Measurements from ENCODE around the gene NEK1. TPM values are rescaled to one million over a fixed set of nuclear protein-coding genes. Genes with fewer than 3 reads are reported as not detected.

The NEK1 gene
- total and polyA plus RNA-seq, 2 of the 13 experiments (the other 11 are each of a cell fraction or from before 2014, with no cell fraction given): 2.9 to 5.4 TPM

DNA sequence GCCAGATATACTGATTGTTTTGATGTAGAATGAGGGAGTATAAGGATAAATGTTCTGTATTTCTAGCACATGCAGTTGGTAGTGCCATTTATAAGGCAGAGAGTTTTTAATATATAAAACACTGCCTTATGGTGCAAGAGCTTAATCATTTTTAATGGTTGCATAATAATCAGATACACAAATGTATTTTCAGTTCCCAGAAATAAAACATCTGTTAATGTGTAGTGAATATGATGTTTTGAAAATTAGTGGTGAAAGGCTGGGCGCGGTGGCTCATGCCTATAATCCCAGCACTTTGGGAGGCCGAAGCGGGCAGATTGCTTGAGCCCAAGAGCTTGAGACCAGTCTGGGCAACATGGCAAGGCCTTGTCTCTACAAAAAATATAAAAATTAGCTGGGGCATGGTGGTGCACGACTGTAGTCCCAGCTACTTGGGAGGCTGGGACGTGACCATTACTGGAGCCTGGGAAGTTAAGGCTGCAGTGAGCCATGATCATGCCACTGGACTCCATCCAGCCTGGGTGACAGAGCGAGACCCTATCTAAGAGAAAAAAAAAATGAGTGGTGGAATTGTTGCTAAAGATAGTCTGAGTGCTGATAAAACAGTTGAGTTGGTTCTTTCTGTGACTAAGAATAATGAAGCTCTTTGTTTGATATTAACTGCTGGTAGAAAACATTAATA, 37.3 kb upstream of the NEK1 start (continued):
- TF ChIP-seq GATAD1 (CRISPR knock-in tag; IDR thresholded peaks at IDR 0.05) (no peak), NFE2 (CRISPR knock-in tag; IDR thresholded peaks at IDR 0.05) (no peak), PAX8 (CRISPR knock-in tag; IDR thresholded peaks at IDR 0.05; ENCODE audit: borderline replicate concordance) (no peak), ERF (CRISPR knock-in tag; IDR thresholded peaks at IDR 0.05) (no peak)
- TF ChIP-seq, protein P1, sequence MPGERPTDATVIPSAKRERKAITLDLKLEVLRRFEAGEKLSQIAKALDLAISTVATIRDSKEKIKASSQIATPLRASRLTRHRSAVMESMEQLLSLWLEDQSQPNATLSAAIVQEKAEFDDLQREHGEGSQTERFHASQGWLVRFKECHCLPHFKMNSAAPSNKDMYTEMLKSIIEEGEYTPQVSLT (CRISPR knock-in tag; IDR thresholded peaks at IDR 0.05; ENCODE audit: borderline replicate concordance, low read depth): no peak

DNA sequence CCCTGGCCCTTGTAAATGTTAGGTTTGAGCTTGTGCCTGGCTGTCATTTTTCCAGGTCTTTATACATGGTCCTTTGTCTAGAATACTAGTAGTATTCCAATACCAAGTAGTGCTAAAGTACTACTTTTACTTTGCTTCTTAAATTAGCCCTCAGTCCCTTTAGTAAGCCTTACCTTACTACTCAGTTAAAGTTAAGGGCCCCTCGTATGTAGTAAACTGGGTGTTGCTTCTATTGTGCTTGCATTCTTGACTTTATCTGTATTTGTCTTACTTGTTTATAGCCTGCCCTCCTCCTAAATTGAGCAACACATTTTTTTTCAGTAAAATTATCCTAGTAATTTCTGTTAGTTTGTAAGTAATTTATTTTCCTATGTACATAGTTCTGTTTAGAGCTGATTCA, 33.2 kb upstream of the NEK1 start:
- ChIA-PET CTCF (ENCODE audit: low intra/inter-chr PET ratio, low total read pairs) (no interaction called here), POLR2A (no interaction called here)
- in situ Hi-C loops (cut with HindIII; ENCODE audit: extremely low pct_ligation_motif_present, low pct_unique_long_range_greater_than_20kb) (no loop called here), intact Hi-C loops (cut with micrococcal nuclease; ENCODE audit: unreplicated experiment) (no loop called here)
- Histone ChIP-seq H3K36me3 (replicated peaks in 1 of 2; ENCODE audit: control insufficient read depth in 1 of 2, insufficient read depth in 2 of 2, low read length in 2 of 2) (peaks cover 1 to 3% of the 10 kb centered on the region in 2 experiments; a peak in 2 of 5 replicates), H3K27me3 (ENCODE audit: control insufficient read depth in 1 of 2, insufficient read depth in 2 of 2, low read length in 2 of 2) (no peaks in the 10 kb centered on the region), H3K9ac (ENCODE audit: insufficient read depth, low read depth, low read length) (no peak overlapping the region), H3K4me3 (replicated peaks in 1 of 3; ENCODE audit: insufficient read depth in 1 of 3, low read depth in 2 of 3, low read length in 3 of 3) (no peak overlapping the region), H2AFZ (ENCODE audit: low read length) (no peak overlapping the region), H3K79me2 (ENCODE audit: insufficient read depth, low read length) (no peaks in the 10 kb centered on the region), H3K4me2 (ENCODE audit: low read depth, low read length) (no peak overlapping the region), H3K9me3 (ENCODE audit: low read length) (no peaks in the 10 kb centered on the region), H4K20me1 (ENCODE audit: insufficient read depth, low read length) (0 out of 2 replicates have a peak, but pooled peaks cover under 1% of the 10 kb centered on the region), H3K27ac (ENCODE audit: extremely low read length, insufficient read depth, low read length) (no peak overlapping the region), H3K4me1 (ENCODE audit: insufficient read depth, low read length) (peaks cover 11% of the 10 kb centered on the region)
- no peak for TF ChIP-seq NFYC (CRISPR knock-in tag; IDR thresholded peaks at IDR 0.05)
- TF ChIP-seq, protein P2, sequence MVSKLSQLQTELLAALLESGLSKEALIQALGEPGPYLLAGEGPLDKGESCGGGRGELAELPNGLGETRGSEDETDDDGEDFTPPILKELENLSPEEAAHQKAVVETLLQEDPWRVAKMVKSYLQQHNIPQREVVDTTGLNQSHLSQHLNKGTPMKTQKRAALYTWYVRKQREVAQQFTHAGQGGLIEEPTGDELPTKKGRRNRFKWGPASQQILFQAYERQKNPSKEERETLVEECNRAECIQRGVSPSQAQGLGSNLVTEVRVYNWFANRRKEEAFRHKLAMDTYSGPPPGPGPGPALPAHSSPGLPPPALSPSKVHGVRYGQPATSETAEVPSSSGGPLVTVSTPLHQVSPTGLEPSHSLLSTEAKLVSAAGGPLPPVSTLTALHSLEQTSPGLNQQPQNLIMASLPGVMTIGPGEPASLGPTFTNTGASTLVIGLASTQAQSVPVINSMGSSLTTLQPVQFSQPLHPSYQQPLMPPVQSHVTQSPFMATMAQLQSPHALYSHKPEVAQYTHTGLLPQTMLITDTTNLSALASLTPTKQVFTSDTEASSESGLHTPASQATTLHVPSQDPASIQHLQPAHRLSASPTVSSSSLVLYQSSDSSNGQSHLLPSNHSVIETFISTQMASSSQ (IDR thresholded peaks at IDR 0.05; ENCODE audit: low read depth): no peak
- TF ChIP-seq, protein P2 (CRISPR knock-in tag; IDR thresholded peaks at IDR 0.05; ENCODE audit: borderline replicate concordance): no peak
- TF ChIP-seq, protein P3, sequence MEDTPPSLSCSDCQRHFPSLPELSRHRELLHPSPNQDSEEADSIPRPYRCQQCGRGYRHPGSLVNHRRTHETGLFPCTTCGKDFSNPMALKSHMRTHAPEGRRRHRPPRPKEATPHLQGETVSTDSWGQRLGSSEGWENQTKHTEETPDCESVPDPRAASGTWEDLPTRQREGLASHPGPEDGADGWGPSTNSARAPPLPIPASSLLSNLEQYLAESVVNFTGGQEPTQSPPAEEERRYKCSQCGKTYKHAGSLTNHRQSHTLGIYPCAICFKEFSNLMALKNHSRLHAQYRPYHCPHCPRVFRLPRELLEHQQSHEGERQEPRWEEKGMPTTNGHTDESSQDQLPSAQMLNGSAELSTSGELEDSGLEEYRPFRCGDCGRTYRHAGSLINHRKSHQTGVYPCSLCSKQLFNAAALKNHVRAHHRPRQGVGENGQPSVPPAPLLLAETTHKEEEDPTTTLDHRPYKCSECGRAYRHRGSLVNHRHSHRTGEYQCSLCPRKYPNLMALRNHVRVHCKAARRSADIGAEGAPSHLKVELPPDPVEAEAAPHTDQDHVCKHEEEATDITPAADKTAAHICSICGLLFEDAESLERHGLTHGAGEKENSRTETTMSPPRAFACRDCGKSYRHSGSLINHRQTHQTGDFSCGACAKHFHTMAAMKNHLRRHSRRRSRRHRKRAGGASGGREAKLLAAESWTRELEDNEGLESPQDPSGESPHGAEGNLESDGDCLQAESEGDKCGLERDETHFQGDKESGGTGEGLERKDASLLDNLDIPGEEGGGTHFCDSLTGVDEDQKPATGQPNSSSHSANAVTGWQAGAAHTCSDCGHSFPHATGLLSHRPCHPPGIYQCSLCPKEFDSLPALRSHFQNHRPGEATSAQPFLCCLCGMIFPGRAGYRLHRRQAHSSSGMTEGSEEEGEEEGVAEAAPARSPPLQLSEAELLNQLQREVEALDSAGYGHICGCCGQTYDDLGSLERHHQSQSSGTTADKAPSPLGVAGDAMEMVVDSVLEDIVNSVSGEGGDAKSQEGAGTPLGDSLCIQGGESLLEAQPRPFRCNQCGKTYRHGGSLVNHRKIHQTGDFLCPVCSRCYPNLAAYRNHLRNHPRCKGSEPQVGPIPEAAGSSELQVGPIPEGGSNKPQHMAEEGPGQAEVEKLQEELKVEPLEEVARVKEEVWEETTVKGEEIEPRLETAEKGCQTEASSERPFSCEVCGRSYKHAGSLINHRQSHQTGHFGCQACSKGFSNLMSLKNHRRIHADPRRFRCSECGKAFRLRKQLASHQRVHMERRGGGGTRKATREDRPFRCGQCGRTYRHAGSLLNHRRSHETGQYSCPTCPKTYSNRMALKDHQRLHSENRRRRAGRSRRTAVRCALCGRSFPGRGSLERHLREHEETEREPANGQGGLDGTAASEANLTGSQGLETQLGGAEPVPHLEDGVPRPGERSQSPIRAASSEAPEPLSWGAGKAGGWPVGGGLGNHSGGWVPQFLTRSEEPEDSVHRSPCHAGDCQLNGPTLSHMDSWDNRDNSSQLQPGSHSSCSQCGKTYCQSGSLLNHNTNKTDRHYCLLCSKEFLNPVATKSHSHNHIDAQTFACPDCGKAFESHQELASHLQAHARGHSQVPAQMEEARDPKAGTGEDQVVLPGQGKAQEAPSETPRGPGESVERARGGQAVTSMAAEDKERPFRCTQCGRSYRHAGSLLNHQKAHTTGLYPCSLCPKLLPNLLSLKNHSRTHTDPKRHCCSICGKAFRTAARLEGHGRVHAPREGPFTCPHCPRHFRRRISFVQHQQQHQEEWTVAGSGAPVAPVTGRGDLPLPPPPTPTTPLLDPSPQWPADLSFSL (CRISPR knock-in tag; IDR thresholded peaks at IDR 0.05): no peak
- BruUV-seq (replicated peaks): no TSS peak
- WGBS (ENCODE audit: low lambda C conversion rate): 94% methylated on average over 1 of the region's 1 CpG
- ATAC-seq: no peak
- no peak for FAIRE-seq
- no peak for DNase-seq (ENCODE audit: low spot score)

Measured in HepG2 (cell line).